K562 (cell line): ENCODE measurements around the gene LACTB. TPM values are rescaled to one million over a fixed set of nuclear protein-coding genes. Genes with fewer than 3 reads are reported as not detected.

Experiments used
- ATF4 ChIP-seq: fragments of 450-650 bp; formaldehyde crosslinking; IDR thresholded peaks from 2 replicates; pipeline ENCODE4 v1.4.0; 2022; ENCODE audit warnings: mild to moderate bottlenecking, moderate library complexity
- CBFA2T2 ChIP-seq: fragments of 450-650 bp; conservative IDR thresholded peaks from 2 replicates; pipeline ENCODE4 v1.6.1; 2017; ENCODE audit warnings: mild to moderate bottlenecking
- E2F6 ChIP-seq, 2 experiments: IDR thresholded peaks; 2 replicates each; pipeline ENCODE4 v1.6.1; 2011; ENCODE audit warnings: borderline replicate concordance in 1 of 2, control low read depth in 1 of 2, low read depth in 1 of 2, low read length in 1 of 2, mild to moderate bottlenecking in 1 of 2, mixed read lengths in 1 of 2, moderate library complexity in 1 of 2; ENCODE audit not compliant: insufficient read depth in 1 of 2, insufficient read length in 1 of 2, poor library complexity in 1 of 2, severe bottlenecking in 1 of 2; ENCODE audit errors: extremely low read depth in 1 of 2
- GATAD2A ChIP-seq: fragments of 450-650 bp; IDR thresholded peaks from 2 replicates; pipeline ENCODE4 v1.6.1; 2017
- HNRNPH1 ChIP-seq: fragments of 200-400 bp; formaldehyde crosslinking; optimal IDR thresholded peaks from 2 replicates; pipeline ENCODE3; 2017; ENCODE audit warnings: low read depth, mild to moderate bottlenecking, low read length, moderate library complexity
- HNRNPLL ChIP-seq: fragments of 200-400 bp; formaldehyde crosslinking; IDR thresholded peaks from 2 replicates; pipeline ENCODE4 v1.6.1; 2017; ENCODE audit warnings: low read length, low read depth, mild to moderate bottlenecking; ENCODE audit not compliant: poor library complexity, severe bottlenecking
- MTF1 ChIP-seq: fragments of 250-450 bp; sonication (Bioruptor Pico); IDR thresholded peaks from 2 replicates; pipeline ENCODE4 v1.9.0; 2021; ENCODE audit warnings: moderate library complexity, mild to moderate bottlenecking, inconsistent platforms, borderline replicate concordance
- NCOA2 ChIP-seq, 2 experiments: fragments of 450-650 bp; IDR thresholded peaks; 2 replicates each; pipeline ENCODE4 v1.6.1; 2018; ENCODE audit warnings: mild to moderate bottlenecking in 2 of 2, moderate library complexity in 1 of 2; ENCODE audit not compliant: partially characterized antibody in 2 of 2
- NFRKB ChIP-seq: fragments of 450-650 bp; IDR thresholded peaks from 2 replicates; pipeline ENCODE4 v1.6.1; 2016; ENCODE audit warnings: low read depth
- NUFIP1 ChIP-seq: fragments of 450-650 bp; IDR thresholded peaks from 2 replicates; pipeline ENCODE4 v1.6.1; 2018; ENCODE audit not compliant: partially characterized antibody
- PHF20 ChIP-seq: fragments of 450-650 bp; IDR thresholded peaks from 2 replicates; pipeline ENCODE4 v1.6.1; 2018; ENCODE audit not compliant: partially characterized antibody
- SMC3 ChIP-seq: conservative IDR thresholded peaks from 2 replicates; pipeline ENCODE4 v1.6.1; 2011; ENCODE audit warnings: low read depth, low read length, improper control_type of control experiment; ENCODE audit not compliant: insufficient read depth
- SPI1 ChIP-seq: IDR thresholded peaks from 2 replicates; pipeline ENCODE4 v1.6.1; 2011; ENCODE audit warnings: low read depth, low read length, control low read depth, borderline replicate concordance
- THRB ChIP-seq: fragments of 450-650 bp; formaldehyde crosslinking; conservative IDR thresholded peaks from 2 replicates; pipeline ENCODE4 v1.4.0; 2022; ENCODE audit warnings: mild to moderate bottlenecking, missing genetic modification characterization
- YY1 ChIP-seq, 3 experiments: IDR thresholded peaks; 2 replicates each; pipeline ENCODE4 v1.6.1; 2011; ENCODE audit warnings: low read length in 2 of 3, mild to moderate bottlenecking in 2 of 3, moderate library complexity in 2 of 3, borderline replicate concordance in 1 of 3, control low read depth in 1 of 3, low read depth in 1 of 3; ENCODE audit not compliant: insufficient read depth in 3 of 3, insufficient replicate concordance in 2 of 3, control insufficient read depth in 1 of 3, insufficient read length in 1 of 3; ENCODE audit errors: extremely low read depth in 1 of 3
- ZBTB49 ChIP-seq: sonication (generic); formaldehyde crosslinking; IDR thresholded peaks from 2 replicates; pipeline ENCODE4 v1.8.0; 2022; ENCODE audit warnings: missing genetic modification reagents, mild to moderate bottlenecking, borderline replicate concordance
- ZNF263 ChIP-seq: sonication (generic); formaldehyde crosslinking; IDR thresholded peaks from 2 replicates; pipeline ENCODE4 v1.8.0; 2022; ENCODE audit warnings: mild to moderate bottlenecking, missing genetic modification reagents, borderline replicate concordance
- ZNF280B ChIP-seq: fragments of 250-450 bp; sonication (Bioruptor Pico); IDR thresholded peaks from 2 replicates; pipeline ENCODE4 v1.5.1; 2021; ENCODE audit warnings: mild to moderate bottlenecking
- ZNF507 ChIP-seq: conservative IDR thresholded peaks from 2 replicates; pipeline ENCODE4 v1.6.1; 2017; ENCODE audit warnings: missing genetic modification characterization, missing compliant biosample characterization
- polyA plus RNA-seq, 8 experiments: library from polyadenylated mRNA; depleted of rRNA in 4 of 8; stranded (reverse) in 5 of 8; unstranded in 3 of 8; fragments of >200 nt; fragmentation: Nextera tagmentation in 2 of 8; fragmentation: Illumina TruSeq in 1 of 8; extraction: Ambion mirVana in 2 of 8; extraction: Trizol in 1 of 8; gene quantifications; 2 replicates each; pipeline versions ENCODE4 v1.2.1 to v1.2.3, GENCODE V29; 2011 to 2014; ENCODE audit warnings: inconsistent platforms in 1 of 8, missing spikeins in 1 of 8
- total RNA-seq, 7 experiments: library from RNA; depleted of rRNA in 6 of 7; stranded (reverse); fragments of >200 nt in 6 of 7; fragmentation: Illumina TruSeq in 2 of 7; extraction: Trizol in 2 of 7; gene quantifications; 2 replicates each; pipeline versions ENCODE4 v1.2.1 to v1.2.3, GENCODE V29; 2011 to 2021; ENCODE audit warnings: low replicate concordance in 1 of 7

LACTB gene
- total and polyA plus RNA-seq, 9 of the 15 experiments (the other 6 are each of a cell fraction or from before 2014, with no cell fraction given) = 3.1 to 15.5 (median 9.8) TPM

- TF ChIP-seq SMC3 (no peak), NFRKB (peak; percentile 73), ZNF507 (tag) (no peak), MTF1 (no peak), ZNF280B (no peak), SPI1 (no peak), ATF4 (CRISPR knock-in tag) (no peak), E2F6 (IDR thresholded peaks at IDR 0.05; ENCODE audit: borderline replicate concordance in 1 of 2, extremely low read depth in 1 of 2, insufficient read depth in 1 of 2, insufficient read length in 1 of 2, low read depth in 1 of 2, low read length in 1 of 2, poor library complexity in 1 of 2, severe bottlenecking in 1 of 2) (peak; percentile 62 to 74), NCOA2 (IDR thresholded peaks at IDR 0.05; ENCODE audit: partially characterized antibody in 2 of 2) (no peak), PHF20 (peak; percentile 86), ZBTB49 (CRISPR knock-in tag) (no peak), HNRNPLL (peak; percentile 17), ZNF263 (CRISPR knock-in tag) (peak; percentile 58; the same call in 1 of the 2 replicates), YY1 (IDR thresholded peaks at IDR 0.05; ENCODE audit: borderline replicate concordance in 1 of 3, control insufficient read depth in 1 of 3, extremely low read depth in 1 of 3, insufficient read depth in 3 of 3, insufficient read length in 1 of 3, insufficient replicate concordance in 2 of 3, low read depth in 1 of 3, low read length in 2 of 3) (peak in 2 of 3 experiments; percentile 45 to 56), HNRNPH1 (no peak), CBFA2T2 (no peak), THRB (CRISPR knock-in tag) (no peak), NUFIP1 (no peak), GATAD2A (no peak)
Observed at GRCh38 chr15:63157118-63157843, 35.6 kb downstream of the LACTB start, which contains the start of gene RPS27L (continued).
